Fibroblast of lung (primary cell): Measurements from ENCODE around the gene MICU1. TPM values are rescaled to one million over a fixed set of nuclear protein-coding genes. Genes with fewer than 3 reads are reported as not detected.
"Not testable (repeated sequence)": the region's sequence is repeated elsewhere in the genome, so short reads cannot be mapped to it uniquely, and the experiment has no call there.

ENCODE experiments used
- DNase-seq, 2 donors: peaks; one replicate each; pipeline versions ENCODE4 v3.0.0 to v3.0.0-alpha.2; 2010; ENCODE audit warnings: low read depth in 2 of 2
- H2AFZ ChIP-seq: 2 replicates; pipeline ENCODE4 v1.5.1; 2012; ENCODE audit warnings: low read length, control low read depth, inconsistent platforms
- H3K27ac ChIP-seq: 2 replicates; pipeline ENCODE4 v1.5.1; 2011; ENCODE audit warnings: low read length, control low read depth; ENCODE audit not compliant: insufficient read depth
- H3K27me3 ChIP-seq: 2 replicates; pipeline ENCODE4 v1.5.1; 2011; ENCODE audit warnings: mild to moderate bottlenecking, low read length; ENCODE audit not compliant: control insufficient read depth, insufficient read depth
- H3K36me3 ChIP-seq: 2 replicates; pipeline ENCODE4 v1.5.1; 2011; ENCODE audit warnings: low read length; ENCODE audit not compliant: control insufficient read depth, insufficient read depth
- H3K4me1 ChIP-seq: 2 replicates; pipeline ENCODE4 v1.5.1; 2011; ENCODE audit warnings: low read length; ENCODE audit not compliant: control insufficient read depth, insufficient read depth; ENCODE audit errors: extremely low read depth
- H3K4me2 ChIP-seq: 2 replicates; pipeline ENCODE4 v1.5.1; 2011; ENCODE audit warnings: low read length, control low read depth; ENCODE audit not compliant: insufficient read depth; ENCODE audit errors: extremely low read depth
- H3K4me3 ChIP-seq, 4 experiments: fragments of 200-600 bp in 1 of 4; sonication (generic) in 1 of 4; replicated peaks in 1 of 4; 2 replicates each; pipeline ENCODE4 v1.5.1; 2011 to 2016; ENCODE audit warnings: low read length in 4 of 4, low read depth in 3 of 4, mild to moderate bottlenecking in 3 of 4, control low read depth in 2 of 4, inconsistent platforms in 1 of 4, mixed read lengths in 1 of 4; ENCODE audit not compliant: insufficient read depth in 1 of 4; ENCODE audit errors: control extremely low read depth in 1 of 4
- H3K79me2 ChIP-seq: 2 replicates; pipeline ENCODE4 v1.5.1; 2012; ENCODE audit warnings: mild to moderate bottlenecking, low read length, inconsistent platforms; ENCODE audit not compliant: control insufficient read depth, insufficient read depth
- H3K9ac ChIP-seq: 2 replicates; pipeline ENCODE4 v1.5.1; 2011; ENCODE audit warnings: mild to moderate bottlenecking, low read length, control low read depth; ENCODE audit not compliant: insufficient read depth
- H3K9me3 ChIP-seq: 2 replicates; pipeline ENCODE4 v1.5.1; 2012; ENCODE audit warnings: low read depth, low read length; ENCODE audit not compliant: control insufficient read depth, insufficient read depth
- H4K20me1 ChIP-seq: 2 replicates; pipeline ENCODE4 v1.5.1; 2011; ENCODE audit warnings: low read length; ENCODE audit not compliant: control insufficient read depth, insufficient read depth; ENCODE audit errors: extremely low read depth
- CTCF ChIP-seq, 2 donors: IDR thresholded peaks in 1 of 2; conservative IDR thresholded peaks in 1 of 2; 1 replicate in 1 of 2; 2 replicates in 1 of 2; pipeline ENCODE4 v1.5.1; 2011 to 2012; ENCODE audit warnings: low read length in 2 of 2, control low read depth in 1 of 2, inconsistent platforms in 1 of 2, low read depth in 1 of 2, mild to moderate bottlenecking in 1 of 2
- EZH2 ChIP-seq: IDR thresholded peaks from 2 replicates; pipeline ENCODE4 v1.5.1; 2012; ENCODE audit warnings: low read length, control low read depth, mild to moderate bottlenecking; ENCODE audit errors: missing control alignments
- polyA plus RNA-seq, 2 donors: library from polyadenylated mRNA; depleted of rRNA in 1 of 2; stranded (reverse) in 1 of 2; unstranded in 1 of 2; fragments of >200 nt; gene quantifications; 2 replicates each; pipeline ENCODE4 v1.2.1, GENCODE V29; 2011 to 2012; ENCODE audit warnings: missing spikeins in 1 of 2
- total RNA-seq: library from RNA; depleted of rRNA; stranded (reverse); fragments of >200 nt; gene quantifications from 2 replicates; pipeline ENCODE4 v1.2.1, GENCODE V29; 2014

MICU1 gene
- total and polyA plus RNA-seq, 2 donors (not counting 1 experiment from before 2014, with no cell fraction given), result 83.2 to 83.3 TPM

GRCh38 chr10:72409167-72409566 lies 216.7 kb downstream of the MICU1 start:
- Histone ChIP-seq H2AFZ (no peak overlapping the region), H3K79me2 (no peaks in the 10 kb centered on the region), H3K4me3 (no peak overlapping the region), H3K4me2 (no peak overlapping the region), H3K27me3 (no peaks in the 10 kb centered on the region), H3K9ac (no peak overlapping the region), H4K20me1 (no peaks in the 10 kb centered on the region), H3K4me1 (no peaks in the 10 kb centered on the region), H3K36me3 (no peaks in the 10 kb centered on the region), H3K27ac (no peak overlapping the region), H3K9me3 (no peaks in the 10 kb centered on the region)
- TF ChIP-seq CTCF (conservative IDR thresholded peaks at IDR 0.05 in 1 of 2, IDR thresholded peaks at IDR 0.05 in 1 of 2; ENCODE audit: low read depth in 1 of 2, low read length in 2 of 2) (no peak), EZH2 (no peak)
- no peak for DNase-seq

GRCh38 chr10:72407927-72408600 lies 217.8 kb downstream of the MICU1 start:
- no peak overlapping the region for H3K9ac ChIP-seq
- TF ChIP-seq CTCF (conservative IDR thresholded peaks at IDR 0.05 in 1 of 2, IDR thresholded peaks at IDR 0.05 in 1 of 2; ENCODE audit: low read depth in 1 of 2, low read length in 2 of 2) (no peak), EZH2 (no peak)
- H2AFZ ChIP-seq, result no peak overlapping the region

GRCh38 chr10:72407471-72407870 lies 218.4 kb downstream of the MICU1 start:
- TF ChIP-seq EZH2 (no peak), CTCF (conservative IDR thresholded peaks at IDR 0.05 in 1 of 2, IDR thresholded peaks at IDR 0.05 in 1 of 2; ENCODE audit: low read depth in 1 of 2, low read length in 2 of 2) (no peak)
- no peak for DNase-seq
- no peaks in the 10 kb centered on the region for H3K4me1 ChIP-seq
- H3K36me3 ChIP-seq, result no peaks in the 10 kb centered on the region
- no peaks in the 10 kb centered on the region for H4K20me1 ChIP-seq
- H3K9me3 ChIP-seq, result no peaks in the 10 kb centered on the region
- no peak overlapping the region for H3K27ac ChIP-seq
- H2AFZ ChIP-seq, result no peak overlapping the region
- no peak overlapping the region for H3K4me3 ChIP-seq
- H3K4me2 ChIP-seq, result no peak overlapping the region
- no peak overlapping the region for H3K9ac ChIP-seq
- no peaks in the 10 kb centered on the region for H3K79me2 ChIP-seq
- no peaks in the 10 kb centered on the region for H3K27me3 ChIP-seq

More at GRCh38 chr10:72407927-72408600, 217.8 kb downstream of the MICU1 start:
- Histone ChIP-seq H4K20me1 (no peaks in the 10 kb centered on the region), H3K9me3 (no peaks in the 10 kb centered on the region), H3K4me3 (no peak overlapping the region), H3K27me3 (no peaks in the 10 kb centered on the region), H3K36me3 (no peaks in the 10 kb centered on the region), H3K79me2 (no peaks in the 10 kb centered on the region), H3K27ac (no peak overlapping the region), H3K4me2 (no peak overlapping the region), H3K4me1 (no peaks in the 10 kb centered on the region)
- no peak for DNase-seq

GRCh38 chr10:72395581-72395980 lies 230.3 kb downstream of the MICU1 start:
- peak in 1 of 2 donors; percentile 36 for DNase-seq
- not testable (repeated sequence) for H3K27ac ChIP-seq, H2AFZ ChIP-seq, H3K4me2 ChIP-seq, H4K20me1 ChIP-seq, H3K4me1 ChIP-seq, H3K4me3 ChIP-seq, H3K27me3 ChIP-seq, H3K9me3 ChIP-seq, H3K36me3 ChIP-seq, H3K9ac ChIP-seq, H3K79me2 ChIP-seq
